HG03103 (cell line): Measurements from ENCODE around the gene CMIP.

Source experiments
- ATAC-seq: cut with Tn5 transposase; IDR thresholded peaks from one replicate; pipeline ENCODE4 v1.9.1; 2021; ENCODE audit warnings: low read depth; ENCODE audit not compliant: unreplicated experiment

CMIP gene

DNA sequence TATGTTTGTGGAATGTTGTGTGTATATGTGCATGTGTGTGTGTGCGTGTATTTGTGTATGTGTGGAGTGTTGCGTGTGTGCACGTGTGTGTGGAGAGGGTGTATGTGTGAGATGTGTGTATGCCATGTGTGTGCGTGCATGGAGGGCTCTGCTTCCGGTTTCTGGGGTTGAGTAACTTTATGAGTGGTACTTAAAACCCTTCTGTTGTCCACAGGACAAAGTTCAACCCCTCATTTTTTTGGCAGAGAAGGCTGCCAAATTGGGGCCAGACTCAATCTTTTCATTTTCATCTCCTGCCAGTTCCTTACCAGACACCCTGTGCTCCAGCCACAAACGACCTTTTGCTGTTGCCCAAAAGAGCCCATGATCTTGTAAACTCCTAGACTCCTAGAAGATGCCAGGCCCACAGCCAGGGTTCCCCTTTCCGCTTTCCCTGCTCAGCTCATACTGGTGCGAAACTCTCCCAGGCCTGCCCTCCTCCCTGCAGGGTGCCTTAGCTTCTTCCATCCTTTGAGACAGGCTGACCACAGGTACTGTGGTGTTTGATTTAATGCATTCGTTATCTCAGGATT, 100.2 kb downstream of the CMIP start:
- no peak for ATAC-seq

DNA sequence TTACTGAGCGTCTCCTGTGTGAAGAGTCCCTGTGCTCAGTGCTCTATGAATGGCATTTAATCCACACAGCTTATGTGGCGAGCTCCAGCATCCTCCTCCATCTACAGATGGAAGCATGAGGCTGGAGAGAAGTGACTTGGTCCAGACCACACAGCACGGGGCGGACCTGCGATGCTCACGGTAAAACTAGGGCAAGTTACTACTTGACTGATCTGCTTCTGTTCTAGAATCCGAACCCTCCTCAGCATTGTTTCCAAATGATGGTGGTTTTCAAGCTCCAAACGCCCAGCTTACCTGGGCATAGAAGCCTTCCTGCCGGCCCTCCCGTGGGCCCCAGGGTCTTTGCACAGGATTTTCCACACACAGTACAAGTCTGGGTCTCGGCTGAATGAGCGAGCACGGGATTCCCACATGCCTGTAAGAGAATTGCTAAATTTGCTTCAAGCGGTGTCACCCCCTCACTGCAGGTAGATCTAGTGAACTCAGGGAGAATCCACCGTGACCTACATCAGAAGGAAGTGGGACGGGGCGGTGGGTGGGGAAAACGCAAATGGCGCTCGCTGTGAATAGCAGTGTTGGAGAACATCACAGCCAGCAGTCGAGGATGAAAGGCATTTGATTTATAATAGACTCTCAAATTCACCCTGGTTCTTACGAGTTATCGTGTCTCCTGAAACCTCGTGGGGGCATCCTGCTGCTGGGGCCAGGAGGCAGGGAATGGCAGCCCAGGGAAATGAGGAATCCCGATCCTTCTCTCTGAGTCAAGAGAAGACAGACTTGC, 101.1 kb downstream of the CMIP start:
- no peak for ATAC-seq

DNA sequence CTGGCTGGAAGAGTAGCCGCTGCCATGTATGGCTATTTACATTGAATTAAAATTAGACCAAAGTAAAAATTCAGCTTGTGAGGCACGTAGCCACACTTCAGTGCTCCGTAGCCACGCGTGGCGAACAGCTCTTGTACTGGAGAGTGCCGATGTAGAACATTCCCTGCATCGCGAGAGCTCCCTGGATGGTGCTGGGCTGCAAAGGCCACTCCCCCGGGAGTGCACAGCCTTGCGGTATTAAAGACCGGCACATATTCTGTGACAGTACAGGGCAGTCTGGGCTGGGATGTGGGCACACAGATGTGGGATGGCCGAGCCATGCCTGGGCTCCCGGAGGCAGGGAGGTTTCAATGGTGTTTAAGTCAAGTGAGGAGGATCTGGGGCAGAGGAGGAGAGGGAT, 102.2 kb downstream of the CMIP start:
- ATAC-seq, result no peak

DNA sequence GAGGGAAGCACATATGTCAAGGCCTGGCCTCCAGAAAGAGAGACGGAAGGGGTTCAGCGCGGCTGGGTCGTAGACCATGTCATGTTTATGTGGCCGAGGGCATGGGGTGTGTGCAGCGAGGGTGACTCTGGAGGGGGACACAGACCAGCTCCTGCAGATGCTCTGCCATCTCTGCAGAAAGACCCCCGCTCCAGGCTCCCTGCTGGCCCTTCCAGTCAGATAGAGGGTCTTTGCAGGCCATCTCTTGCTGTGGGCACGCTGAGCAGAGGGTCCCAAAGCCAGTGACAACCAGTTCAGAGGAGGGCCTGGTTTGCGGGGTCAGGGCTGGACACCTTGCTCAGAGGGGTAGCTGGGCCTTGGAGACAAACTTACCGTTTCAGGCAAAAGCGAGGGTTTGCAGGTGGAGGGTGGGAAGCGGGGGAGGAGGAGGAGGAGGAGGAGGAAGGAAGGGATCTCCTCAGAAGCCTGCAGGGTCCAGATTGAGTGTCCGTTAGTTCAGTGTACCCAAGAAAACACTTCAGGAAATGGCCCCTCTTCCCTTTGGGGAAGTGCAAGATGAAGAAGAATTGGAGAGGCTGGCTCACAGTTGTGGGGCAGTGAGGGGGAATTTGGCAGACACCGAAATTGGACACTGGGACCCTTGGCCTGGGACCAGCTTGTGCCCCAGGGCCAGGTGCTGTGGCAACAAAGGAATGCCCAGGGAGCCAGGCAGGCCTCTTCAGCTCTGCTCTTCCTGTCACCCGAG, 102.8 kb downstream of the CMIP start:
- ATAC-seq, result no peak

DNA sequence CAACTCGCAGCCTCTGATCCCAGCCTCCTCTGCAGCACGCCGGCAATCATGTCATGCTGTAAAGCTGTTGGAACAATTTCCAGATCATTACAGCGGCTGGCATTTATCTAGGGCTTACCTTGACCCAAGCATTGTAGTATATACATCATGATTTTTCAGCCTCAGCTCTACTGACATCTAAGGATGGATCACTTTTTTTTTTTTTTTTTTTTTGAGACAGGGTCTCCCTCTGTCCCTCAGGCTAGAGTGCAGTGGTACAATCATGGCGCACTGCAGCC, 103.3 kb downstream of the CMIP start:
- ATAC-seq, result no peak

DNA sequence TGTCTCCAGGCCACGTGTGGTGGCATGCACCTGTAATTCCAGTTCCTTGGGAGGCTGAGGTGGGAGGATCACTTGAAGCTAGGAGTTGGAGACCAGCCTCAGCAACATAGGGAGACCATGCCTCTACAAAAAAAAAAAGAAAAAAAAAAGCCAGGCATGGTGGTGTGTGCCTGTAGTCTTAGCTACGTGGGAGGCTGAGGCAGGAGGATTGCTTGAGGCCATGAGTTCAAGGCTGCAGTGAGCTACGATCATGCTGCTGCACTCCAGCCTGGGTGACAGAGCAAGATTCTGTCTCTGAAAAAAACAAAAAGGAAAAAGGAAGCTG, 103.9 kb downstream of the CMIP start:
- ATAC-seq, result no peak

DNA sequence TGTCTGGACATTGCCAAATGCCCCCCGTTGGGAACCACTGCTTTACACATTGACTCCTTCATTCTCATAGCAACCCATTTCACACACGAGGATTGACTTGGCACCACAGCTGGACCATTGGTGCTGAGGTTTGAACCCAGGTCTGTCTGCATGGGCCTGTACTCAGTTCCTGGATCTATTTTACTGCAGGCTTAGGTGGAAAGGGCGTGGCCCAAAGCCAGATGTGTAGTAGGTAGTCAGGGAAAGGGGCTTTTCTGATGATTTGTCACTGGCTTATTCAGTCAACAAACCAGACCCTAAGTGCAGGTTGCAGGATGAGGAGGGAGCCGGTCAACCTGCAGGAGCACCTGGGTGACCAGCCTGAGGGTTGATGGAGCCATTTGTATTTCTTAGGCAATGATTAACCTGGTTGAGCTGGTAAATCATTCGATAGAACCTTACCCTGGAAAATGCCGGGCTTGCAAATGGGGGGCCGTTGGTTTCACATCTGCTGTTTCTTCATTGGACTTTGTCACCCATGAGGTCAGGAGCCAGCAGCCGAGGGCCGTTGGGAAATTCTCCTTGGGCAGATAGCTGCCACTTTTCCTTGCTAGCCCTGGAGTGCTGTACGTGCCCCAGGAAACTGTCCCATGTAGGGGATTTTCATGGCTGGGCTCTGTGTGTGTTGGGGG, 104.4 kb downstream of the CMIP start:
- no peak for ATAC-seq

DNA sequence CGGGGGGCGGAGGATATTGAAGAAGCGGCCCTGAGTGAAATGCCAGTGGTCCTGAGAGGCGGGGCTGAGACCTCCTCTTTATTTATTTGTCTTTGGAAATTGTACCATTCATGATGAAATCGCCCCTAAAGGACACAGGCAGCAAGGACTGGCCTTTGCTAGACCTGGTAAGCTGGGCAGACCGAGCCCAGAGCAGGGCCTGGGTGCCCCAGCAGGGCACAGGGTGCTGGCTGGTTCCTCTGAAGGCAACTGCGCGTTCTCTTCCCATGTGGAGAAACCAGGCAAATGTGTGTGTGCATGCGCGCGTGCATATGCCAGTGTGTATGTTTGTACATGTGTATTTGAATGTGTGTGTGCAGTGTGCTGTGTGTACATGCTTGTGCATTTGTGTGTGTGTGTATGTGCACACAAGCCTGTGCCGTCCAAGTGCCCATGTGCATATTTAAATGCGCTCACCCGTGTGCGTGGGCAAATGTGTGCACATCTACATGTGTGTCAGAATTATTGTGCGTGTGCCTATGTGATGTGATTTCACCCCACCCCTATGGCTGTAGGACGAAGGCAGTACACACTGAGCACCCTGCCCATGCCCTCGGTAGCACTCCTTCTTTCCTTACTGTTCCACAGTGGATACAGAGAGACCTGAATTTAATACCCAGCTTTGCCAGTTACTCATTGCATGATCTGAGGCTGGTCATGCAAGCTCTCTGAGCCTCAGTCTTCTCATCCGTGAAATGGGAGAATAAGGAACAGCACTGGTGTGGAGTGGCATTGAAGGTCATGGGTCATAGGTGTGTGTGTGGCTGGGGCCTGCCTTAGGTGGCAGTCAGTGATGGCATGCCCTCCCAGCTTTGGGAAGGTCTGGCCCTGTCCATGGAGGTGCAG, 105.2 kb downstream of the CMIP start:
- no peak for ATAC-seq

DNA sequence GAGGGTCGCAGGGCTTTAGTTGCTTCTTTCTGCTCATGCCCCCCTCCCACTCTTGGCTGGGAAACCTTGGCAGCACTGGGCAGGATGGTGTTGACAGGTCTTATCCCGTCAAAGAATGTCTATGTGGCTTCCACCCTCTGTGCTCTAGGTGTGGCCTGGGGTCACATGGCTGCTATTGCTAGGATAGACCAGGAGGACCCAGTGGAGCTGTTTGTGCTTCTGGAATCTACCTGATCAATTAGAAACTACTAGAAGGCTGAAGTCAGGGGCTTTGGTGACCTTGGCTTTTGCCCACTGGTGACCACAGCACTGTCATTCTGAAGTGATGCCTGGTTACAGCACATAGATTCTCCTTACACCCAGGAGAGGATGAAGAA, 105.8 kb downstream of the CMIP start:
- ATAC-seq, result no peak

DNA sequence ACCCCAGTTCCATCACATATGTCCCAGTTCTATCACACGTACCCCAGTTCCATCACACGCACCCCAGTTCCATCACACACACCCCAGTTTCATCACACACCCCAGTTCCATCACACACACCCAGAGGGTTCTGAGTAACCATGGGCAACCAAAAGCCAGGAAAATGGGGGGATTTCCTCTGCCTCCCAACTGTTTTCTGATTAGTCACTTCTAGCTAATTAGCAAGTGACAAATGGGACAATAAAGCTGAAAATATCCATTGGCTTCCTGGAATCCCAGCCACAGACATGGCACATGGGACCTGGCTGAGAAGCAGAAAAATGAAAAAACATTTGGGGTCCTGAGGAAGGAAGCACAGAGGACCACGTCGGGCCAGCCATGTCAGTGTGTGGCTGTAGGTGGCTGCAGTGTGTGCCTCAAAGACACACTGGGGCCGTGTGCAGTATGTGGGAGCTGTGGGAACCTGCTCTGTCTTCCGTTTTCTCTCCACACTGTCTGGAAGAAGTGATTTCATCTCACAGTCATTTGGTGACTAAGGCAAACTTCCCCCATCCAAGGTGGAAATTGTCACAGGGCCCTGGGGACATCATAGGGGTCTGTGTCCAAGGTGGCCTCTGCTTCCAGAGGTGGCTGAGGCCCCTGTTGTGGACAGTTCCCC, 106.7 kb downstream of the CMIP start:
- ATAC-seq, result no peak

DNA sequence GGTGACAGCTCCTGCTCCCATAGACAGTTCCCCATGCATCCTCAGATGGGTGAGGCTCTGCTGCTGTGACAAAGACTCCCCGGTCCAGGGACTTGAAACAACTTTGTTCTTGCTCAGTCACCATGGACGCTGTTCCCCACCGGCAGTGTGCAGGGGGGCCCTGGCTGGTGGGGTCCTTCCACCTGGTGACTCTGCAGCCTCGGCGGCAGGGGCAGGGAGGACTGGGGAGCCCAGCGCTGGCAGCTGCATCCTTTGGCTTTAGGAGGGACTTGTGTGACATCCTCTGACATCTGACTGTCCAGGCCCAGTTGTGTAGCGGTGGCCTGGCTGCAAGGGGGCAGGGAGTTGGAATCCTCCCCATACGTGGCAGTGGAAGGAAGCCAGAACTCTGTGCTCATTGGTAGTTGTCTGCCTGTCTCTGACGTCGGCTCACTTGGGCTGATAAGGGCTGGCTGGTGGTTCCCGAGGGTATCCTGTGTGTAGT, 107.3 kb downstream of the CMIP start:
- no peak for ATAC-seq

DNA sequence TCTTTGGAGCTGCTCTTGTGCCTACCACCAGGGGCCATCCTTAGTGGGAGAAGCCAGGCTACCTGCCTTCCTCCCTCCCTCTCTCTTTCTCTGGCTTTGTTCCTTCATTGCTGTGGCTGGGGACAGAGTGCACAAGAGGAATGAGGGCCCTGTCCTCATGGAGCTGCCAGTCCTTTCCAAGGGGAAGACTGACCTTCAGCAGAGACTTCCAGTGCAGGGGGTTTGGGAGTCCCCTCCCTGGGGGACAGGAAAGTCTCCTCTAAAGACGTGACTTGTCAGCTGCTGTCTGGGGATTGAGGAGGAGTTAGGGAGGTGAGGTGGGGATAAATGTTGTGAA, 108.1 kb downstream of the CMIP start:
- ATAC-seq, result no peak

DNA sequence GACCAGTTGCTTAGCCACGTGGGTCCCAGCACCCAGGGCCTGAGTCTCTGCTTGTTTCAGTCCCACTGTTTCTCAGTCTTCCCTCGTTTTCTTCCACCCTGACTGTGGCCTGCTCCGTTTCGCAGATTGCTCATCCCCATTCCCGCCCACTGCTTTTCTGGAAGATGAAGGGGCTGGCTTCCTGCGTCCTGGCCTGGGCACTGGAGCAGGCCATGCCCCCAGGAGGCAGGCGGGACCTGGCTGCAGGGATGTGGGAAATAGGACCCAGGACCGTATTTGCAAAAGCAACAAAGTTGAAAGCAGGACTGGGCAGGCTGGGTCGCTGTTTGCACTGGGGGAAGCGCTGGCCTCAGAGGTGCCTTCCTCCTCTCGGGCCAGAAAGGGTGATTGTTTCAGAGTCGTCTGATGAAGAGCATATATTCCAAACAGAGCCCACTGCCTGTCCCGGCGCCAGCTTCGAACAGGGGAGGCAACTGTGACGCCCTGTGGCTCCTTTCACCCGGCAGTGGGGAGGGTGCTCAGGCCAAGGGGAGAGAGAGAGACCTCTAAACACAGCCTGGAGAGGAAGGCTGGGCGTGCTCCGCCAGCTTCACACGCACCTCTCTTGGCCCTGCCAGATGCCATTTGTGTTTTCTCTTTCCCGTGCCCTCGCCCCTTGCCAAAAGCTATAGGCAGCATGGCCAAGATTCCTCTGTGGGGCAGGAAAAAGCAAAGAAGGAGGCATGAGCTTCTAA, 108.6 kb downstream of the CMIP start:
- ATAC-seq, result no peak

DNA sequence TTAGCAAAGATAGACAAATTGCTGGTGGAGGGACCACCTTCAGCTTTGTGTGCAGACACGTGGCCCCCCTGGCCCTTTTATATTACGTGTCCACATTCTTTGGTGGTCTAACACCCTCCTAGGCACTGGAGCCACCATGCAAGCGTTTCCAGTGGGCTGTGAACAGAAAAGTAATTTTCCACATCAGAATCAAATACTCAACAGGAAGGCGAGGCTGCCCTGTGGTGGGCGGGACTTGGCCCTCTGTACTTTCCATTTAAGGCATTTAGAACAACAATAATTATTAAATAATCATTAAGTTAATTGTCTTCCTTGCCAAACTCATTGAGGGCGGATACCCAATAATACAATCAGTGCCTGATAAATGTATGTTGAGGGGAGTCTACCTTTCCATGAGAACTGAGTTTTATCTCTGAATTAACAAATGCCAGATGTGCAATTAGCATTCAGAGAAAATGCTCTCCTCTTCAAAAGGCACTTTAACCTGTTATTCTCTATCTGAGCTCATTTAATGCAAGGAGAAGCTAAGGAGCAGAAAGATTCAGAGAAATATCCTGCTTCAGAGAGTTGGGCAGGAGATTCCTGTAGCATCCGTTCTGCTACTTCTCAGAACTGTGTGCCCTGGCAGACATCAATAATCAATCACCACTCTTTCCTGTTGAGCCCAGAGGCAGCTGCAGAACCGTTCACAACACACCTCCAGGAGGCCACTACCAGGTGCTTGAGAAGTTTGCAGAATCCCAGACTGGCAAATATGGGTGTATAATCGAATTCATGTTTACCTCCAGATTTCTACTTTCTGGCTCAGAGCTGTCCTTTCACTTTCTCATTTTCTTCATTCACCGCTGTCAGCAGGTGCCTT, 109.4 kb downstream of the CMIP start:
- no peak for ATAC-seq

DNA sequence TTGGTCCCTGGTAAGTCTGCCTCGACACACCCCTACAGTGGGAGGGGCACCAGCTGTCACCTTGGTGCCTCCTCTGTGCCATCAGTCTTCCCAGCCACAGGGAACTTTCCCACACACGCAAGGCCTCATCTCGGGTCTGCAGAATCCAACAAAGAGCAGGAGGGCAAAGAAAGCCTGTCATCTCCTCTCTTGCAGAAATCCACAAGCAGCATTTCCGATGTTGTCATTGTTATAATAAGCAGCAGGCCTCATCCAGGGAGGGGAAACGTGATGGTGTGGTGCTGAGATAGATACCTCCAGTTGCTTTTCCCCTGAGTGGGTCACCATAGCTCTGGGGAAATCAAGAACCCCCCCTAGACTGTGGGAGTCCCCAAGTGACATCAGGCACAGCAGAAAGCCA, 110.4 kb downstream of the CMIP start:
- ATAC-seq, result no peak

DNA sequence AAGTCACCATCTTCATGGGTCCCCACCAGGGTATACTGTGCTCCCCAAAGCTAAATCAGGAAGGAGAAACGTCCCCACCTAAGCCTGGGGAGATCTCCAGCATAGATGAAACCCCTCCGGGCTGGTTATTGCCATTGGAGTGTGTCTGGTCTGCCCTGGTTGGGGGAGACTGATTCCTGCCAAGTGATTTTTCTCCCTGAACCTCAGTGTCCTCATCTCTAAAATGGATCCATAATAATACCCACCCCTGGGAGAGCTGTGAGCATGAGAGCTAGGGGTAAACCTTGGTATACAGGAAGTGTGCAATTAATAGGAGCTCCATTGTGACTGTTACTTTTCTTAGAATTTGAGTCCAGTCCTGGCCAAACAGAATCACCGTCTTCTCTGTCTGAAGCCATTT, 111.1 kb downstream of the CMIP start:
- no peak for ATAC-seq

DNA sequence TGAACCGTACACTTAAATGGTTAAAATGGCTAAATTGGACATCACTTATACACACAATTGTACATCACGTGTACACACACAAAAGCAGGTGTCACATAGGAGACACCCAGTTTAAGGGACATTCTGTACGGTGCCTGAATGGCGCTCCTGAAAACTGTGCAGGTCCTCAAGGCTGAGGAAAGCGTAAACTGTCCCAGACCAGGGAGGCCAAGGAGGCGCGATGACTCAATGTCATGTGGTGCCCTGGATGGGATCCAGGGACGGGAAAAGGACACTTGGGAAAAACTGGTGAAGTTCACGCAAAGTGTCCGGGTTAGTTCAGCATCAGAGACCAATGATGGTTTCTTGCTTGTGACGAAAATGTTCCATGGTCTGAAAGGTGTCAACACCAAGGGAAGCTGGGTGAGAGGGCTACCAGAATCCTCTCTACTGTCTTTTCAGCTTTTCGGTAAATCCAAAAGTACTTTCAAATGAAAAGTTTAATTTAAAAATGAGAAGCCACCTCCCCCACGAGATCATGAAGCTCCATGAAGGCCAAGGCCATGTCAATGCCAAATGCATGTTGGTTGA, 112.2 kb downstream of the CMIP start:
- ATAC-seq, result no peak

DNA sequence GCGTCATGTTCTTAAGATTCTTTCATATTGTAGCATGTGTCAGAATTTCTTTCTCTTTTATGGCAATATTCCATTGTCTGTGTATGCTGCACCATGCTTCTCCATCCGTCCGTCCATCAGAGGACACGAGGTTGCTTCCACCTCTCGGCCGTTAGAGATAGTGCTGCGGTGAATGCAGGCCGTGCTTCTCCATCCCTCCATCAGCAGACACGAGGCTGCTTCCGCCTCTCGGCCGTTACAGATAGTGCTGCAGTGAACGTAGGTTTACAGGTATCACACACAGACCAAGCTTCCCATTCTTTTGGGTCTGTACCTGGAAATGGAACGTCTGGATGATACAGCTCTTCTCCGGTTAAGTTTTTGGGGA, 113.5 kb downstream of the CMIP start:
- no peak for ATAC-seq
